IMR-90 (cell line): ENCODE data around the gene OTOG. TPM values are rescaled to one million over a fixed set of nuclear protein-coding genes. Genes with fewer than 3 reads are reported as not detected.

Experiments
- ATAC-seq: fragments of 200-7000 bp; cut with Tn5 transposase; 2 replicates; pipeline ENCODE4 v1.9.1; 2020; ENCODE audit warnings: low read depth, mild to moderate bottlenecking, moderate library complexity
- BruUV-seq: library from RNA; stranded (reverse); fragments of 400-500 nt; replicated peaks from 2 replicates; lab custom pipeline; 2021; lab: Mats Ljungman, UMichigan
- CTCF ChIA-PET: fragments of 300-600 bp; formaldehyde crosslinking; extraction: SDS; loops from one replicate; lab custom pipeline; 2021; ENCODE audit warnings: antibody characterized with exemption; lab: Yijun Ruan, JAX
- POLR2A ChIA-PET: fragments of 300-600 bp; sonication (Branson Sonifier 250); formaldehyde crosslinking; loops from one replicate; lab custom pipeline; 2022; ENCODE audit warnings: antibody characterized with exemption; ENCODE audit not compliant: unreplicated experiment; lab: Charles Lee
- DNase-seq: peaks from one replicate; pipeline ENCODE4 v3.0.0; 2013
- H2AFZ ChIP-seq: replicated peaks from 2 replicates; pipeline ENCODE3; 2013; ENCODE audit warnings: low read length, mild to moderate bottlenecking; ENCODE audit not compliant: poor library complexity
- H2AK5ac ChIP-seq: 2 replicates; pipeline ENCODE4 v1.6.1; 2013; ENCODE audit warnings: low read depth, low read length, inconsistent platforms
- H2AK9ac ChIP-seq: replicated peaks from 2 replicates; pipeline ENCODE3; 2013; ENCODE audit warnings: mild to moderate bottlenecking, low read depth, low read length, moderate library complexity; ENCODE audit not compliant: poor library complexity
- H2BK120ac ChIP-seq: 2 replicates; pipeline ENCODE4 v1.6.1; 2013; ENCODE audit warnings: low read depth, low read length, inconsistent platforms
- H2BK15ac ChIP-seq: 3 replicates; pipeline ENCODE4 v1.6.1; 2013; ENCODE audit warnings: low read depth, low read length, inconsistent platforms
- H2BK20ac ChIP-seq: 2 replicates; pipeline ENCODE4 v1.6.1; 2013; ENCODE audit warnings: low read depth, mild to moderate bottlenecking, inconsistent platforms, low read length, moderate library complexity
- H2BK5ac ChIP-seq: 2 replicates; pipeline ENCODE4 v1.6.1; 2013; ENCODE audit warnings: mild to moderate bottlenecking, low read depth, low read length, inconsistent platforms; ENCODE audit not compliant: poor library complexity, severe bottlenecking
- H3K14ac ChIP-seq: replicated peaks from 2 replicates; pipeline ENCODE4 v1.6.1; 2013; ENCODE audit warnings: low read depth, low read length, inconsistent platforms
- H3K18ac ChIP-seq: 2 replicates; pipeline ENCODE4 v1.6.1; 2013; ENCODE audit warnings: low read depth, low read length, control low read depth
- H3K23ac ChIP-seq: 2 replicates; pipeline ENCODE4 v1.6.1; 2013; ENCODE audit warnings: low read depth, low read length, inconsistent platforms
- H3K27ac ChIP-seq: 2 replicates; pipeline ENCODE4 v1.5.1; 2013; ENCODE audit warnings: mild to moderate bottlenecking, control low read depth, low read length; ENCODE audit not compliant: insufficient read depth
- H3K27me3 ChIP-seq: 2 replicates; pipeline ENCODE4 v1.6.1; 2013; ENCODE audit warnings: low read length; ENCODE audit not compliant: control insufficient read depth, insufficient read depth
- H3K36me3 ChIP-seq: 2 replicates; pipeline ENCODE4 v1.6.1; 2013; ENCODE audit warnings: low read length, mixed read lengths; ENCODE audit not compliant: control insufficient read depth, insufficient read depth
- H3K4ac ChIP-seq: 2 replicates; pipeline ENCODE4 v1.6.1; 2013; ENCODE audit warnings: low read depth, low read length, inconsistent platforms
- H3K4me1 ChIP-seq: 2 replicates; pipeline ENCODE4 v1.6.1; 2013; ENCODE audit warnings: low read length, mixed read lengths; ENCODE audit not compliant: control insufficient read depth, insufficient read depth
- H3K4me2 ChIP-seq: 2 replicates; pipeline ENCODE4 v1.6.1; 2013; ENCODE audit warnings: low read depth, mild to moderate bottlenecking, control low read depth, low read length, moderate library complexity
- H3K4me3 ChIP-seq: 2 replicates; pipeline ENCODE4 v1.5.1; 2013; ENCODE audit warnings: low read depth, mild to moderate bottlenecking, control low read depth, low read length, moderate library complexity; ENCODE audit not compliant: insufficient read depth
- H3K56ac ChIP-seq: 2 replicates; pipeline ENCODE4 v1.6.1; 2013; ENCODE audit warnings: low read length, inconsistent platforms; ENCODE audit not compliant: insufficient read depth; ENCODE audit errors: extremely low read depth
- H3K79me1 ChIP-seq, 2 experiments: 2 replicates each; pipeline ENCODE4 v1.6.1; 2013; ENCODE audit warnings: low read length in 2 of 2, inconsistent platforms in 1 of 2, low read depth in 1 of 2
- H3K9ac ChIP-seq: 2 replicates; pipeline ENCODE4 v1.6.1; 2013; ENCODE audit warnings: low read depth, low read length, control low read depth
- H3K9me1 ChIP-seq: 2 replicates; pipeline ENCODE4 v1.6.1; 2013; ENCODE audit warnings: low read length, inconsistent platforms; ENCODE audit not compliant: insufficient read depth
- H3K9me3 ChIP-seq: 2 replicates; pipeline ENCODE4 v1.6.1; 2013; ENCODE audit warnings: low read length; ENCODE audit not compliant: control insufficient read depth, insufficient read depth
- H4K20me1 ChIP-seq: 2 replicates; pipeline ENCODE4 v1.6.1; 2013; ENCODE audit warnings: low read length, inconsistent platforms; ENCODE audit not compliant: insufficient read depth
- H4K5ac ChIP-seq: 2 replicates; pipeline ENCODE4 v1.6.1; 2013; ENCODE audit warnings: mild to moderate bottlenecking, low read depth, low read length, control low read depth
- H4K8ac ChIP-seq, 2 experiments: 2 replicates each; pipeline ENCODE4 v1.6.1; 2013; ENCODE audit warnings: low read depth in 2 of 2, low read length in 2 of 2, control low read depth in 1 of 2, inconsistent platforms in 1 of 2
- H4K91ac ChIP-seq: 2 replicates; pipeline ENCODE4 v1.6.1; 2013; ENCODE audit warnings: low read depth, low read length, inconsistent platforms; ENCODE audit not compliant: insufficient read depth
- BHLHE40 ChIP-seq: fragments of 150-350 bp; IDR thresholded peaks from 2 replicates; pipeline ENCODE4 v1.6.1; 2016; ENCODE audit warnings: mild to moderate bottlenecking, low read depth, low read length
- ELK1 ChIP-seq: fragments of 150-350 bp; IDR thresholded peaks from 2 replicates; pipeline ENCODE4 v1.6.1; 2016; ENCODE audit warnings: low read depth, mild to moderate bottlenecking, low read length, moderate library complexity, borderline replicate concordance
- FOS ChIP-seq: fragments of 150-350 bp; IDR thresholded peaks from 2 replicates; pipeline ENCODE4 v1.6.1; 2016; ENCODE audit warnings: low read depth, low read length
- MAFK ChIP-seq: IDR thresholded peaks from 2 replicates; pipeline ENCODE4 v1.6.1; 2012; ENCODE audit warnings: low read depth, low read length, improper control_type of control experiment
- MAZ ChIP-seq: IDR thresholded peaks from 2 replicates; pipeline ENCODE4 v1.6.1; 2012; ENCODE audit warnings: low read depth, mild to moderate bottlenecking, low read length, improper control_type of control experiment, moderate library complexity, borderline replicate concordance
- NFE2L2 ChIP-seq: fragments of 150-350 bp; IDR thresholded peaks from 2 replicates; pipeline ENCODE4 v1.6.1; 2016; ENCODE audit warnings: low read depth, mild to moderate bottlenecking, low read length
- POLR2A ChIP-seq: IDR thresholded peaks from 2 replicates; pipeline ENCODE4 v1.6.1; 2012; ENCODE audit warnings: mild to moderate bottlenecking, low read depth, low read length
- RCOR1 ChIP-seq: IDR thresholded peaks from 2 replicates; pipeline ENCODE4 v1.6.1; 2012; ENCODE audit warnings: mild to moderate bottlenecking, low read length, improper control_type of control experiment; ENCODE audit not compliant: insufficient replicate concordance
- SMC3 ChIP-seq: fragments of 150-350 bp; IDR thresholded peaks from 2 replicates; pipeline ENCODE4 v1.6.1; 2016; ENCODE audit warnings: low read depth, mild to moderate bottlenecking, antibody characterized with exemption, low read length, moderate library complexity
- WGBS, 2 experiments: methylation state at CpG; one replicate each; pipeline versions ENCODE4 v1.1.5 to v1.1.7; 2013; ENCODE audit warnings: missing lambda C conversion rate in 2 of 2; ENCODE audit not compliant: insufficient read length in 1 of 2; ENCODE audit errors: extremely low coverage in 2 of 2; 5-methylcytosine and 5-hydroxymethylcytosine counted together
- dilution Hi-C: fragments of 300-500 bp; cut with HindIII; formaldehyde crosslinking; loops from one replicate; pipeline ENCODE4 v1.14.3; 2018; ENCODE audit warnings: low sequenced_read_pairs; ENCODE audit not compliant: unreplicated experiment
- in situ Hi-C: fragments of 300-500 bp; cut with MboI; formaldehyde crosslinking; loops from 3 replicates; pipeline ENCODE4 v1.14.3; 2019; ENCODE audit warnings: low sequenced_read_pairs, inconsistent platforms, mixed read lengths
- intact Hi-C: fragments of 100-400 bp; cut with micrococcal nuclease; formaldehyde crosslinking; loops from 2 replicates; pipeline ENCODE4 v1.10.0; 2022
- polyA plus RNA-seq, 3 experiments: library from polyadenylated mRNA; depleted of rRNA; stranded (reverse); fragments of >200 nt; gene quantifications; 2 replicates each; pipeline ENCODE4 v1.2.3, GENCODE V29; 2012; ENCODE audit warnings: low replicate concordance in 1 of 3
- total RNA-seq: library from RNA; depleted of rRNA; stranded (reverse); fragments of >200 nt; gene quantifications from 2 replicates; pipeline ENCODE4 v1.2.3, GENCODE V29; 2012
- TF ChIP-seq, protein P1 (sequence below): conservative IDR thresholded peaks from 2 replicates; pipeline ENCODE4 v1.5.1; 2012; ENCODE audit warnings: mild to moderate bottlenecking, low read depth, low read length, improper control_type of control experiment
- TF ChIP-seq, protein P2 (sequence below): fragments of 150-350 bp; IDR thresholded peaks from 2 replicates; pipeline ENCODE4 v1.6.1; 2017; ENCODE audit warnings: mild to moderate bottlenecking, antibody characterized with exemption, low read length, low read depth

The OTOG gene
- total and polyA plus RNA-seq, 2 of the 4 experiments (the other 2 are of a cell fraction) = not detected

DNA sequence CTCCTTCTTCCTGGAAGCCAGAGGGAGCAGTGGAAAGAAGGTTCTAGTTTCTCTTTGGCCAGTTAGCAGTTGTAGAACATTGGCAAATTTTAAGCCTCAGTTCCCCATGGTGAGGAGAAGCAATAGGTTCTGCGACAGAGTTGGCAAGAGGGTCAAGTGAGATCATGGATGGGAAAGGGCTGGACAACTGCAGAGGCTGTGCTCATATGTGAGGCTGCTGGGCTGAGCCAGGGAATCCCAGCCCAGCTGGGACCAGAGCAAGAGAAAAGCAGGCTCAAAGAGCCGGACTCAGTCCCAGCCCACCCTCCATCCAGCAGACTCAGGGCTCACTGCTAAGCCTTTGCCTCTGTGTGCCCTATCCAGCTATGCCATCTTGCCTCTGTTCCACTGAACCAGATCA is 105.5 kb downstream of the OTOG start:
- H3K27ac ChIP-seq = no peak overlapping the region
- TF ChIP-seq SMC3 (no peak), BHLHE40 (no peak), RCOR1 (no peak), ELK1 (no peak), POLR2A (no peak), FOS (no peak), MAFK (no peak), MAZ (no peak), NFE2L2 (no peak)
- TF ChIP-seq, protein P1, sequence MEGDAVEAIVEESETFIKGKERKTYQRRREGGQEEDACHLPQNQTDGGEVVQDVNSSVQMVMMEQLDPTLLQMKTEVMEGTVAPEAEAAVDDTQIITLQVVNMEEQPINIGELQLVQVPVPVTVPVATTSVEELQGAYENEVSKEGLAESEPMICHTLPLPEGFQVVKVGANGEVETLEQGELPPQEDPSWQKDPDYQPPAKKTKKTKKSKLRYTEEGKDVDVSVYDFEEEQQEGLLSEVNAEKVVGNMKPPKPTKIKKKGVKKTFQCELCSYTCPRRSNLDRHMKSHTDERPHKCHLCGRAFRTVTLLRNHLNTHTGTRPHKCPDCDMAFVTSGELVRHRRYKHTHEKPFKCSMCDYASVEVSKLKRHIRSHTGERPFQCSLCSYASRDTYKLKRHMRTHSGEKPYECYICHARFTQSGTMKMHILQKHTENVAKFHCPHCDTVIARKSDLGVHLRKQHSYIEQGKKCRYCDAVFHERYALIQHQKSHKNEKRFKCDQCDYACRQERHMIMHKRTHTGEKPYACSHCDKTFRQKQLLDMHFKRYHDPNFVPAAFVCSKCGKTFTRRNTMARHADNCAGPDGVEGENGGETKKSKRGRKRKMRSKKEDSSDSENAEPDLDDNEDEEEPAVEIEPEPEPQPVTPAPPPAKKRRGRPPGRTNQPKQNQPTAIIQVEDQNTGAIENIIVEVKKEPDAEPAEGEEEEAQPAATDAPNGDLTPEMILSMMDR = no peak
- TF ChIP-seq, protein P2, sequence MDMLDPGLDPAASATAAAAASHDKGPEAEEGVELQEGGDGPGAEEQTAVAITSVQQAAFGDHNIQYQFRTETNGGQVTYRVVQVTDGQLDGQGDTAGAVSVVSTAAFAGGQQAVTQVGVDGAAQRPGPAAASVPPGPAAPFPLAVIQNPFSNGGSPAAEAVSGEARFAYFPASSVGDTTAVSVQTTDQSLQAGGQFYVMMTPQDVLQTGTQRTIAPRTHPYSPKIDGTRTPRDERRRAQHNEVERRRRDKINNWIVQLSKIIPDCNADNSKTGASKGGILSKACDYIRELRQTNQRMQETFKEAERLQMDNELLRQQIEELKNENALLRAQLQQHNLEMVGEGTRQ = no peak
- H4K5ac ChIP-seq = no peak overlapping the region
- dilution Hi-C loops = no loop called here
- no peak overlapping the region for H3K23ac ChIP-seq
- H4K8ac ChIP-seq = no peak overlapping the region
- in situ Hi-C loops = no loop called here
- H2BK5ac ChIP-seq = no peak overlapping the region
- ATAC-seq (no peak), DNase-seq (no peak)
- ChIA-PET CTCF (no interaction called here), POLR2A (no interaction called here)
- no peak overlapping the region for H2AK5ac ChIP-seq
- no peaks in the 10 kb centered on the region for H3K4me1 ChIP-seq
- H2BK120ac ChIP-seq = no peak overlapping the region
- no peaks in the 10 kb centered on the region for H3K9me1 ChIP-seq
- H4K91ac ChIP-seq = no peak overlapping the region
- no peak overlapping the region for H2AK9ac ChIP-seq
- whole genome bisulfite sequencing, 2 experiments = 25% methylated on average over 2 of the region's 2 CpGs; no CpG with 5 or more reads in 1 of the 2 experiments
- no peak overlapping the region for H3K4me2 ChIP-seq
- no peak overlapping the region for H3K18ac ChIP-seq
- H3K4ac ChIP-seq = no peak overlapping the region
- H3K56ac ChIP-seq = no peak overlapping the region
- H3K79me1 ChIP-seq = no peaks in the 10 kb centered on the region
- no peaks in the 10 kb centered on the region; the same call in 1 of the 2 replicates for H3K27me3 ChIP-seq
- no peak overlapping the region for H3K14ac ChIP-seq
- no peaks in the 10 kb centered on the region for H3K9me3 ChIP-seq
- H2AFZ ChIP-seq = no peak overlapping the region
- H3K9ac ChIP-seq = no peak overlapping the region
- no peak overlapping the region for H2BK20ac ChIP-seq
- no peaks in the 10 kb centered on the region for H3K36me3 ChIP-seq
- intact Hi-C loops = no loop called here
- no TSS peak for BruUV-seq
- H2BK15ac ChIP-seq = no peak overlapping the region
- no peaks in the 10 kb centered on the region for H4K20me1 ChIP-seq
- no peak overlapping the region for H3K4me3 ChIP-seq
